ENCODE results near the gene GRIK3.

The GRIK3 gene

DNA sequence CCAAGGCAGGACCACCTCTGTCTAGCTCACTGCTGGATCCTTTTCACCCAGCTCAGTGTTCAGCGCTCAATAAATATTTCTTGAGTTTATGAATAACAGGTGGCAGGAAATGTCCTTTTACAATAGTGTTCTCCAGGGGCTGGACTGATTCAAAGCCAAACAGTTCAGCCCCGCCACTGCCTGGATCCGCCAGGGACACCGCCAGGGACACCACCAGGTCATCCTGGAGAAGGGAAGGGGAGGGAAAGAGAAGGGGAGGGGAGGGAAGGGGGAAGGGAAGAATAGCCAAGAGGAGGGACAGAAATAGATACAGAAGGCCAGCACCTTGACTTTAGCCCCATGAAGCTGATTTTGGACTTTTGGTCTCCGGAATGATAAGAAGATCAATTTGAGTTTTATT lies 255.6 kb downstream of the GRIK3 start:
- no peak for DNase-seq
- H2BK5ac ChIP-seq (ENCODE audit: low read depth, low read length, poor library complexity, severe bottlenecking): no peak overlapping the region
- H3K4ac ChIP-seq (ENCODE audit: low read depth in 1 of 2, low read length in 2 of 2): no peak overlapping the region
- no peak overlapping the region for H3K27ac ChIP-seq (ENCODE audit: low read length, poor library complexity, severe bottlenecking)
- no peak overlapping the region for H3K14ac ChIP-seq (ENCODE audit: low read length in 2 of 2)
- H3K4me1 ChIP-seq (ENCODE audit: control insufficient read depth, insufficient read depth, low read depth, low read length): no peaks in the 10 kb centered on the region
- WGBS: 43% methylated on average over 4 of the region's 5 CpGs
- no peak overlapping the region for H4K8ac ChIP-seq (ENCODE audit: low read length)
- H2AK5ac ChIP-seq (ENCODE audit: low read length, severe bottlenecking): no peak overlapping the region
- H2BK120ac ChIP-seq (ENCODE audit: low read depth, low read length): no peak overlapping the region
- no peak overlapping the region for H2BK12ac ChIP-seq (ENCODE audit: low read length in 2 of 2)
- peaks cover 8 to 45% of the 10 kb centered on the region in 2 experiments for H3K27me3 ChIP-seq (ENCODE audit: control insufficient read depth in 1 of 2, insufficient read depth in 1 of 2, low read length in 2 of 2)
- no peaks in the 10 kb centered on the region for H3K79me1 ChIP-seq (replicated peaks; ENCODE audit: low read length, poor library complexity, severe bottlenecking)
- no peaks in the 10 kb centered on the region for H3K36me3 ChIP-seq (ENCODE audit: control insufficient read depth in 1 of 2, insufficient read depth in 2 of 2, low read depth in 1 of 2, low read length in 2 of 2)
- H4K91ac ChIP-seq (ENCODE audit: low read length): no peak overlapping the region
- H2BK15ac ChIP-seq (ENCODE audit: low read depth, poor library complexity, severe bottlenecking): no peak overlapping the region
- no peak overlapping the region for H3K9ac ChIP-seq (ENCODE audit: low read length)
- H3K23ac ChIP-seq (ENCODE audit: low read length in 2 of 2): no peak overlapping the region
- H3K18ac ChIP-seq (ENCODE audit: low read depth in 1 of 2, low read length in 2 of 2): no peak overlapping the region
- H3K4me3 ChIP-seq (ENCODE audit: insufficient read depth in 1 of 2, low read depth in 1 of 2, low read length in 2 of 2): no peak overlapping the region
- no peaks in the 10 kb centered on the region for H3K9me3 ChIP-seq (ENCODE audit: control insufficient read depth, low read length)
- H2AFZ ChIP-seq (ENCODE audit: low read depth, low read length): no peak overlapping the region
- no peak overlapping the region for H3K4me2 ChIP-seq (ENCODE audit: low read length, poor library complexity, severe bottlenecking)

DNA sequence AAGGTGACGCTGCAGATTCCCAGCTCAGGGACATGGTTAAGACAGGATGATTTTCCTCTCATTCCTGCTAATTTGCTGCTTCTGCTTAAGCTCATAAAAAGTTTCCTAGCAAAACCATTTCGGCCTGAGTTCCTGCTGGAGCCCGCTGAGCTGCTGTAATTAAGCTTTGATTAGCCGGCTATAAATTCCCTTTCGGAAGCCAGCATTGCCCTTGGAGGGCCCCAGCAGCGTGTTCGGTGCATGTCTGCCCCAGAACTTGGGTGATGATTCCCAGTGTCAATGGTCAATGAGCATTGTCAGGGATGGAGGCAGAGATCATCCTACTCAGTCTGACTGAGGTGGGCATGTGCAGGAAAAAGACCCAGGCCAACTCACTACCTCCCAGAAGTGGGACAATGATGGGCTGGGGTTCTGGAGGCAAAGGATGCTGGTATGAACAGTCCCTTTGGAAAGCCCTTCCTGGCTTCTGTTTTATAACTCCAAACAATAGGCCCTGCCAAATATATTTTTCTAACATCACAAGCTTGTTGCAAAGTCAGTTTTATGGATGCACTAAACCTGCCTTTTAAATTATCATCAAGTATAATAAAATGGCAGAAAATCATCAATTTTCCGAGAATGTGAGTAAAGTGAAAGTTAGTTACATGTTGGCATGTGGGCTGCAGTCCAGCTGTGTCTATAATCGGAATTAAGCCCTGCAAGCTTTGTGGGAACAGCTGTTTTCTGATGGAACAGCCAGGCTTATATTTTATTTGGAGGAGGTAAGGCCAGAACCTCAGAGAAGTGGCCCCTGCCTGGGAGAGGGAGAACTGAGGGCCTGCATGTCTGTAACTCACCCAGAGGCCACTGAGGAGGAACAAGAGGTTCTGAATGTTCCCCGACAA lies 257.1 kb downstream of the GRIK3 start:
- no peak overlapping the region for H3K23ac ChIP-seq (ENCODE audit: low read length in 2 of 2)
- no peak overlapping the region for H4K91ac ChIP-seq (ENCODE audit: low read length)
- no peak overlapping the region for H3K4me2 ChIP-seq (ENCODE audit: low read length, poor library complexity, severe bottlenecking)
- DNase-seq: no peak
- peaks cover 12 to 47% of the 10 kb centered on the region in 2 experiments for H3K27me3 ChIP-seq (ENCODE audit: control insufficient read depth in 1 of 2, insufficient read depth in 1 of 2, low read length in 2 of 2)
- H2AK5ac ChIP-seq (ENCODE audit: low read length, severe bottlenecking): no peak overlapping the region
- WGBS: 61% methylated on average over 9 of the region's 10 CpGs
- no peak overlapping the region for H3K27ac ChIP-seq (ENCODE audit: low read length, poor library complexity, severe bottlenecking)
- no peak overlapping the region for H3K9ac ChIP-seq (ENCODE audit: low read length)
- no peak overlapping the region for H4K8ac ChIP-seq (ENCODE audit: low read length)
- H3K18ac ChIP-seq (ENCODE audit: low read depth in 1 of 2, low read length in 2 of 2): no peak overlapping the region
- H3K4me1 ChIP-seq (ENCODE audit: control insufficient read depth, insufficient read depth, low read depth, low read length): no peaks in the 10 kb centered on the region
- no peak overlapping the region for H2BK5ac ChIP-seq (ENCODE audit: low read depth, low read length, poor library complexity, severe bottlenecking)
- no peaks in the 10 kb centered on the region for H3K36me3 ChIP-seq (ENCODE audit: control insufficient read depth in 1 of 2, insufficient read depth in 2 of 2, low read depth in 1 of 2, low read length in 2 of 2)
- no peaks in the 10 kb centered on the region for H3K9me3 ChIP-seq (ENCODE audit: control insufficient read depth, low read length)
- H2BK120ac ChIP-seq (ENCODE audit: low read depth, low read length): peak overlapping the region; percentile 34
- H3K79me1 ChIP-seq (replicated peaks; ENCODE audit: low read length, poor library complexity, severe bottlenecking): no peaks in the 10 kb centered on the region
- no peak overlapping the region for H3K14ac ChIP-seq (ENCODE audit: low read length in 2 of 2)
- no peak overlapping the region for H2BK12ac ChIP-seq (ENCODE audit: low read length in 2 of 2)
- no peak overlapping the region for H2BK15ac ChIP-seq (ENCODE audit: low read depth, poor library complexity, severe bottlenecking)
- no peak overlapping the region for H3K4ac ChIP-seq (ENCODE audit: low read depth in 1 of 2, low read length in 2 of 2)
- H3K4me3 ChIP-seq (ENCODE audit: insufficient read depth in 1 of 2, low read depth in 1 of 2, low read length in 2 of 2): no peak overlapping the region
- no peak overlapping the region for H2AFZ ChIP-seq (ENCODE audit: low read depth, low read length)

DNA sequence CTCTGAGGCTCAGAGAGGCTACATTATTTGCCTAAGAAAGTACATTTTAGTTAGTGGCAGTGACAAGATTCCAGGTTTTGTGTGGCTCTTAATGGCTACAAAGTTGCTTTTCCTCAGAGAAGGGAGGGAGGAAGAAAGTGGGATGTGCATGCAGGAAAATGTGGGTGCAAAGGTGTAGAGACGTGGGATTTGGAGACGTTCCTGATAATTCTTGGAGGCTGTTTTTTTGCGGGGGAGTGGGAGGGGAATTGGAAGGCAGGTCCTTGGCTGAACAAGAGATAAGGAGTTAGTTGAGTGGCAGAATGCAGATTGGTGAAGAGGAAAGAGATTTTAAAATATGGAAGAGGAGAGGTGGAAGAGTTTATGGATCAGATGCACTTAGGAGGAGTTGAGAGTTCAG lies 258.1 kb downstream of the GRIK3 start:
- Histone ChIP-seq H3K14ac (ENCODE audit: low read length in 2 of 2) (no peak overlapping the region), H3K9ac (ENCODE audit: low read length) (no peak overlapping the region), H2AFZ (ENCODE audit: low read depth, low read length) (no peak overlapping the region), H3K23ac (ENCODE audit: low read length in 2 of 2) (no peak overlapping the region), H3K27ac (ENCODE audit: low read length, poor library complexity, severe bottlenecking) (no peak overlapping the region), H3K9me3 (ENCODE audit: control insufficient read depth, low read length) (no peaks in the 10 kb centered on the region), H3K36me3 (ENCODE audit: control insufficient read depth in 1 of 2, insufficient read depth in 2 of 2, low read depth in 1 of 2, low read length in 2 of 2) (no peaks in the 10 kb centered on the region), H3K27me3 (ENCODE audit: control insufficient read depth in 1 of 2, insufficient read depth in 1 of 2, low read length in 2 of 2) (peaks cover 19 to 51% of the 10 kb centered on the region in 2 experiments), H4K91ac (ENCODE audit: low read length) (no peak overlapping the region), H3K79me1 (replicated peaks; ENCODE audit: low read length, poor library complexity, severe bottlenecking) (no peaks in the 10 kb centered on the region), H3K4ac (ENCODE audit: low read depth in 1 of 2, low read length in 2 of 2) (no peak overlapping the region), H3K4me1 (ENCODE audit: control insufficient read depth, insufficient read depth, low read depth, low read length) (no peaks in the 10 kb centered on the region), H3K4me2 (ENCODE audit: low read length, poor library complexity, severe bottlenecking) (no peak overlapping the region), H3K4me3 (ENCODE audit: insufficient read depth in 1 of 2, low read depth in 1 of 2, low read length in 2 of 2) (no peak overlapping the region), H4K8ac (ENCODE audit: low read length) (no peak overlapping the region), H2BK15ac (ENCODE audit: low read depth, poor library complexity, severe bottlenecking) (no peak overlapping the region), H3K18ac (ENCODE audit: low read depth in 1 of 2, low read length in 2 of 2) (no peak overlapping the region), H2BK5ac (ENCODE audit: low read depth, low read length, poor library complexity, severe bottlenecking) (no peak overlapping the region), H2BK120ac (ENCODE audit: low read depth, low read length) (no peak overlapping the region), H2BK12ac (ENCODE audit: low read length in 2 of 2) (no peak overlapping the region), H2AK5ac (ENCODE audit: low read length, severe bottlenecking) (no peak overlapping the region)
- no peak for DNase-seq
- WGBS: 46% methylated on average over 3 of the region's 3 CpGs

DNA sequence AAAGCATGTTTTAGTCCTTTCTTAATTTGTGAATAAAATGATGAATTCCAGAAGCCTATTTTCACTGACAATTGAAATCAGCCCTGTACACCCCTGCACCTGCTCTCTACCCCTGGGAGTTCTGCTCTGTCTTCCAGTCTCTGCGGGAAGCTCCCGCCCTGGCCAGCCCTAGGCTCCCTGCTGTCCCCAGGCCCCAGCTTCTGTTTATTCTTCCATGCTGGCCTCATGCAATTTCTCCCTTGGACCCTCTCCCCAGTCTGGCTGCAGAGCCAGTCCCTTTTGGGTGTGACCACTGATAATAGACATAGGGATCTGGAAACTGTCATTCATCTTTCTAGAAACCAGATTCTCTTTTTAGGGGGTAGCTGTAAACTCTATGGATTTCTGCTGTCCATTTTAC lies 258.6 kb downstream of the GRIK3 start:
- no peak overlapping the region for H2BK15ac ChIP-seq (ENCODE audit: low read depth, poor library complexity, severe bottlenecking)
- H4K91ac ChIP-seq (ENCODE audit: low read length): no peak overlapping the region
- no peak overlapping the region for H3K9ac ChIP-seq (ENCODE audit: low read length)
- no peak overlapping the region for H4K8ac ChIP-seq (ENCODE audit: low read length)
- no peak overlapping the region for H2BK12ac ChIP-seq (ENCODE audit: low read length in 2 of 2)
- no peak for DNase-seq
- H2BK5ac ChIP-seq (ENCODE audit: low read depth, low read length, poor library complexity, severe bottlenecking): no peak overlapping the region
- H2AK5ac ChIP-seq (ENCODE audit: low read length, severe bottlenecking): no peak overlapping the region
- H3K4me3 ChIP-seq (ENCODE audit: insufficient read depth in 1 of 2, low read depth in 1 of 2, low read length in 2 of 2): no peak overlapping the region
- no peak overlapping the region for H3K4ac ChIP-seq (ENCODE audit: low read depth in 1 of 2, low read length in 2 of 2)
- no peak overlapping the region for H3K27ac ChIP-seq (ENCODE audit: low read length, poor library complexity, severe bottlenecking)
- H2BK120ac ChIP-seq (ENCODE audit: low read depth, low read length): no peak overlapping the region
- WGBS: 23% methylated on average over 2 of the region's 2 CpGs
- peaks cover 24 to 51% of the 10 kb centered on the region in 2 experiments for H3K27me3 ChIP-seq (ENCODE audit: control insufficient read depth in 1 of 2, insufficient read depth in 1 of 2, low read length in 2 of 2)
- no peak overlapping the region for H3K14ac ChIP-seq (ENCODE audit: low read length in 2 of 2)
- H3K79me1 ChIP-seq (replicated peaks; ENCODE audit: low read length, poor library complexity, severe bottlenecking): no peaks in the 10 kb centered on the region
- no peaks in the 10 kb centered on the region for H3K4me1 ChIP-seq (ENCODE audit: control insufficient read depth, insufficient read depth, low read depth, low read length)
- no peak overlapping the region for H3K23ac ChIP-seq (ENCODE audit: low read length in 2 of 2)
- H3K36me3 ChIP-seq (ENCODE audit: control insufficient read depth in 1 of 2, insufficient read depth in 2 of 2, low read depth in 1 of 2, low read length in 2 of 2): no peaks in the 10 kb centered on the region
- H3K4me2 ChIP-seq (ENCODE audit: low read length, poor library complexity, severe bottlenecking): no peak overlapping the region
- H2AFZ ChIP-seq (ENCODE audit: low read depth, low read length): no peak overlapping the region
- no peaks in the 10 kb centered on the region for H3K9me3 ChIP-seq (ENCODE audit: control insufficient read depth, low read length)
- H3K18ac ChIP-seq (ENCODE audit: low read depth in 1 of 2, low read length in 2 of 2): no peak overlapping the region

Data from mesenchymal stem cell (in vitro differentiated cells and primary cell).